GM21447 (cell line): Measurements from ENCODE around the gene CENPU.

Source experiments
- ATAC-seq: cut with Tn5 transposase; IDR thresholded peaks from one replicate; pipeline ENCODE4 v1.9.1; 2021; ENCODE audit not compliant: unreplicated experiment

Gene CENPU

DNA sequence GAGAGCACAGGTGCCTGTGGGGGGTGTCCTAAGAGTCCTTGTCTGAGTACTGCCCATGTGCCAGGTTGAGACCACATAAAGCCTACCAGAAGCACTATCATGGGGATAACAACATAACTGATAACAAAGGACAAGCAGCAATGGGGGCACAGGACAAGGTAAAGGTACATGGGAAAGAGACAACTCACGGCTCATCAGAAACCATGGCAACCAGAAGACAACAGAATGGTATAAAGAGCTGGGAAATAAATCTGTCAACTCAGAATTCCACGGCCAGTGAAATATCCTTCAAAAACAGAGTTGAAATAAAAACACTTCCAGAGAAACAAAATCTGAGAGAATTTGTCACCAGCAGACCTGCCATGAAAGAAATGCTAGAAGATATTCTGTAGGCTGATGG lies 20.0 kb downstream of the CENPU start:
- ATAC-seq, result no peak

GRCh38 chr4:184712322-184712721 lies 21.6 kb downstream of the CENPU start:
- ATAC-seq, result no peak

DNA sequence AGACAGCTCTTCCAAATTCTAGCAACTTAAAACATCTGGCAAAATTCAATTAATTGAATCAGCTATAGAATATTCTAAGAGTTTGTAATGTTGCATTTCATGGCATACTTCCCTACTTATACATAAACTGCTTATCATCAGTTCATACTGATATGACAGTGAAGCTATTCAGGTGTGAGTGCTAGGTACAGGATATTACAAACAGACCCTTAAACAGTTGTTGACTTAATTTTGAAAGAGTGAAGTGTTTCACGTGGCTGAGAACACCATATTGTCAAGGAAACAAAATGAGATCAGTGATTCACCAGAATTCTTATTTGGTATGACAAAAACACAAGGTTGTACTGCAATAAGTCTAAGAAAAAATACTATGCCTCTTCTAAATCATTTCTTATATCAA lies 27.4 kb downstream of the CENPU start:
- ATAC-seq, result no peak

DNA sequence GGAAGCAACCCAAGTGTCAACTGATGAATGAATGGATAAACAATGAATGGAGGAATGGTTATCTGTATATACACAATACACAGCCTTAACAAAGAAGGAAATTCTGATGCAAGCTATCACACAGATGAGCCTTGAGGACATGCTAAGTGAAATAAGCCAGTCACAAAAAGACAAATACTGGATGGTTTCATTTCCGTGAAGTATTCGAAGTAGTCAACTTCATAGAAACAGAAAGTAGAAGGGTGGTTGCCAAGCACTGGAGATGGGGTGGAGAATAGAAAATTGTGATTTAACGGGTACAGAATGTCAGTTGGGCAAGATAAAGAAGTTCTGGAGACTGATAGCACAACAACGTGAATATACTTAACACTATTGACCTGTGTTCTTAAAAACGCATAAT lies 28.2 kb downstream of the CENPU start:
- no peak for ATAC-seq

- no peak for ATAC-seq
Measured at GRCh38 chr4:184702114-184702513, 31.8 kb downstream of the CENPU start.

DNA sequence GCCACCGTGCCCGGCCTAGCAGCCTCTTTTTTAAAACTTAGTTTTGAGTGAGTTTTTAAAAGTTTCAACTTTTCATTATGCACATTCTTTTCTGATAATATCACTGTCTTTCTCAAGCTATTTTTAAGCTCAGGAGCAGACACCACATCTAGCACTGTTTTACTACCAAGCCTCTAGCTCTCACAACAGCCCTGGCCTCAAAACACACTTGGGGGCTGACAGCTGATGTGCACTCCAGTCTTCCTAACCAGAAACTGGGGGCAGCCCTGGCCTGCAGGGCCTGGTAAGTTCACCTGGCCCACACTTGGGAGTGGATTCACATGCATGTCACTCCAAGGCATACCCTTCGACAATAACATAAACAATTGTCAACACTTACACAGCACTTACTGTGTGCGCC lies 34.0 kb downstream of the CENPU start:
- no peak for ATAC-seq

- no peak for ATAC-seq
Measured at GRCh38 chr4:184697956-184698355, 35.9 kb downstream of the CENPU start.

- ATAC-seq, result no peak
Measured at GRCh38 chr4:184695178-184695896, 38.6 kb downstream of the CENPU start.

DNA sequence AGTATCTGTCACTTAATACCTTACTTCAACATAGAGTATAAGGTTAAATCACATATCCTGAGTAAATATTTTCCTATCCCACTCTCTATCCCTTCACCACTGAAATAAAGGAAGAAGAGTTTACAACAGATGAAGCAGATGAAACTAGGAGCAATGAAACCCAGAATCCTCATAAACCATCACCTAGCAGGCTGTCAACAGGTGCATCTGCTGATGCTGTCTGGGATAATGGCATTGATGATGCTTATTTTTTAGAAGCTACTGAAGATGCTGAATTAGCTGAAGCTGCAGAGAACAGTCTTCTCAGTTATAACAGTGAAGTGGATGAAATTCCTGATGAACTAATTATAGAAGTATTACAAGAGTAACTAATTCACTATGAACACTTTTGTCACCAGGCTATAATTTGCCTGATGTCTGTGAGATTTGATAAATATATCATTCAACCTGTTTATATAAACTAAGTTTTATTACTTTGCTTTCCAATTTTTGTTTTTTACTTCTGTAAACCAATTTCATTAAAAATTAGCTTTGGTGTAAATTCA lies 39.4 kb downstream of the CENPU start:
- ATAC-seq, result no peak

GRCh38 chr4:184693056-184693455 lies 40.8 kb downstream of the CENPU start:
- ATAC-seq, result no peak

DNA sequence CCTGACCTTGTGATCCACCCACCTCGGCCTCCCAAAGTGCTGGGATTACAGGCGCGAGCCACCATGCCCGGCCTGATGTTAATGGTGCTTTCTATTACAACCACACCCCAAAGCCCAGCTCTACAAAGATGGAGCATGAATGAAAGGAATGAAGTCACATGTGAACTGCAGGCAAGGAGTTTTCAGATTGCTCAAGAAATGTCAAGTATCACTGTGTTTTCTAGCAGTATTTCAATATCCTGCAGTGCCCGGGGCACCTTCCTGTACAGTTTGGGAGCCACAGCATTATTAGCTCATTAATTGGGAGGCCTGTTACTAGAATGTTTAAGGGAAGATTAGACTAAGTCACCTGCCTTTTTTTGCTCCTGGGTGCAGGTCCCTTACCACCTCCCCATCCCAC lies 44.2 kb downstream of the CENPU start:
- no peak for ATAC-seq

DNA sequence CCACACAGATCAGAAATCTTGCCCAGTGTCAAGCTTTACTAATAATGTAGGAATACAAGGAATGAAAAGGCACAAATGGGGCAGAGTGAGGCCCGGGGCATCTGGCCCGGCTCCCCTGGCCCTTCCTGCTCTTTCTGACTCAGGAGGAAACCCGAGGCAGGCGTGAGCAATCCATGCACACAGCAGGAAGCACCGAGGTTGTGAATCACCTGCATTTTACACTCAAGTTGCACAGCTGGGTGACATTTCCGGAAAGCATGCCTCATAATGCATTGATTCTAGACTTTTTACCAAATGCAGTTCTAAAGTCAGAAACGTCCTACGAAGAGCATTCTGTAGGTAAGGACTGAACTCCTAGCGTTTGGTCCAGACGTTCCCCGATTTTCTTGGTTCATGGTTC lies 45.4 kb downstream of the CENPU start:
- no peak for ATAC-seq

GRCh38 chr4:184688005-184688404 lies 45.9 kb downstream of the CENPU start:
- ATAC-seq, result no peak

DNA sequence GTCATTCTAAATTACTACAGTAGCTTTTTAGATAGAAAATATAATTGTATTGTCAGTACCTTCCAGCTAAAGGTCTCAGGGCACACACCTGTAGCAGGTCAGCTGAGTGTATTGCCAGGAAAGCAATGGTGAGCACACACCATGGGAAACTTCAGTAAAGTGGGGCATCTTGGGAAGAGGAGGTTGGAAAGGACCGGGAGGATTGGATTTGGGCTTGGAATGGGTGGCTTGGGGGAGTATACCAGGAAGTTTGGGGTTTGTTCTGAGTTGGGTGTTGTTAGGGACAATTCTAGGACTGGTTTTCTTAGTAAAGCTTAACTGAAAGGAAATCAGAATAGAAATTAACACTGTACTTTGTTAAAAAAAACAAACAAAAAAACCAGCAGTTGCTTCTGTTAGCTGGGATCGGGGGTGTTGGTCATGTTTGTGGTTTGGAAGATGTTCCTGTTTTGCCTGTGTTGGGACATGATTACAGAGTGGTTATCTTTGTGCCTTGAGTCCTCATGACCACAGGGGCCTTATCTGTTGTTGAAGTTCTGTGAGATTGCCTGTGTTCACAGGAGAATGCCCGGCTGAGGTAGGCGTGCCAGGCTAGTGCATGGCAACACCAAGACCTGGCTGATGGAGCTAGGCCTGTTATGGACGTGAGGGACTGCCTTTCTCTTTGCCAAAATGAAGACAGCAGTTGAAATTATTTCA lies 49.3 kb downstream of the CENPU start:
- no peak for ATAC-seq

- ATAC-seq, result no peak
Measured at GRCh38 chr4:184681916-184682315, 52.0 kb downstream of the CENPU start.

DNA sequence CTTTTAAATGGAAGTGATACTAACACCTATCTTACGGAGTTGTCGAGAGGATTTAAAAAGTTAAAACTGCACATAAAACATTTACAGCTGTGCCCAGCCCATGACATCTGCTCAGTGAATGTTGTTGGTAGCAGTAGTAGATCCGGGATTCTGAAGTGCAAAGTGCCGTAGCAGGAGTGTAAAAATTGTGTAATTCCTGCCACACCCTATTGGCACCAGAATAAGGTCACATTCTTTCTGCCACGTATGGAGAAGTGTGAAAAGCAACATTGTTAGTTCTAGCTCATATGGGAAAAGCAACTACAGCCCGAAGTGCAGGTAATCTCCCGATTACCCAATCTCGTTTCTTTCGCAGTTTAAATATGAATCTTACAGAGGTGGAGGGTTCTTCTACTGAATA lies 53.2 kb downstream of the CENPU start:
- ATAC-seq, result no peak

GRCh38 chr4:184675821-184676492 lies 57.9 kb downstream of the CENPU start:
- ATAC-seq, result no peak

GRCh38 chr4:184675018-184675417 lies 58.9 kb downstream of the CENPU start:
- no peak for ATAC-seq

DNA sequence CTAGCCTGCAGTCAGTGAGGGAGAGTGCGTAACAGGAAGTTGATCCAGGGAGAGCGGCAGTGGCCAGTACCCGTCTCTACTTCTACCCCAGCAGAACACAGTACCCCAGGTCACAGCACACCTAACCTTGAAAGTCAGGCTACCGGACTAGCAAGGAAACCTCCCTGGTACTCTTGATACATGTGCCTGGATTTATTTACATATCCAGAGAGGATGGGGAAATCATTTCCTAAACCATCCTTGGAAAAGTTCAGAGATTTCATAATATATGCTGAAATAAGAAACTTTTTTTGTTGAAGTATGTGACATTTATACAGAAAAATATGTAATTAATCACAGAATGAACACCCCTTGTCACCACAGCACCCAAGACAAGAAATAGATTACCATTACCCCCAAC lies 59.9 kb downstream of the CENPU start:
- ATAC-seq, result no peak

DNA sequence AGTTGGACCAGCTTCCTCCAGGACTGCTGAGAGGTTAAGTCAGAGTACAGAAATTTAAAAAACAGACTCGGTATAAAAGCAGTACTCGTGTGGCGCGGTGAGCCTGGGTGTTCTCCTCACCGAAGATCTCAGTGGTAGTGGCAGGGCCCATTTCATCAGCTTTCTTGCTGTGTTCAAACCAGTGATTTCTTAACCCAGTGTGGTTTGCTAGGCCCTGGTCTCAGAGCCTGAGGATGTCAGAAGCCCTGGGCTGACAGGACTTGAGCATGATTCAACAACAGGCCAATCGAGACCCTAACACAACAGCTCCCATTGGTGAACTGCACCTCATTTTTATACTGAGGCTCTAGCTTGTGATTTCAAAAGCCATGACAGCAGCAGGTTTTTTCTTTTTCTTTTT lies 61.2 kb downstream of the CENPU start:
- no peak for ATAC-seq

- ATAC-seq, result no peak
Measured at GRCh38 chr4:184671101-184671500, 62.8 kb downstream of the CENPU start.

- no peak for ATAC-seq
Measured at GRCh38 chr4:184669251-184669650, 64.6 kb downstream of the CENPU start.
